ENCODE data around the gene OR14K1. TPM values are rescaled to one million over a fixed set of nuclear protein-coding genes. Genes with fewer than 3 reads are reported as not detected.
"Not testable (repeated sequence)": the region's sequence is repeated elsewhere in the genome, so short reads cannot be mapped to it uniquely, and the experiment has no call there.

OR14K1 gene
- polyA plus RNA-seq (2012; rRNA removed): not detected in 2 replicates
- not detected in 2 replicates for polyA plus RNA-seq (2012; cell fraction: cytosol; rRNA removed)
- not detected in 2 replicates for polyA plus RNA-seq (2012; cell fraction: nucleus; rRNA removed)

DNA sequence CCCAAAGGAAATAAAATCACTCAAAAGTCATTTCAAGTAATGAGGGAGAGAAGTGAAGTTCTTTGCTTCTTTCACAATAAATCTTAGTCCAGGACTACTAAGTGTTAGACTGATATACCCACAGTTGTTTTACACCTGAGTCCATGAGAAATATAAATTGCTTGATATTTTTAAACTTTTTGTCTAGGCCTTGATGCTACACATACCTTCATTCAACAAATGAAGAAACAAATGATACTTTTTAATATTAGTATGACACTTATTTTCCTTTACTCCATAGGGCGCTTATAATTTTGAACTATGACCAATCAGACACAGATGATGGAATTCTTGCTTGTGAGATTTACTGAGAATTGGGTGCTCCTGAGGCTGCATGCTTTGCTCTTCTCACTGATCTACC lies at the start of gene OR14K1:
OR14K1 (plus strand) TSS at position 301 of the 400 bp plus-strand sequence; CDS start at position 301, 0 bp downstream.
- no peak for DNase-seq
- Histone ChIP-seq H3K27me3 (ENCODE audit: insufficient read depth) (no peaks in the 10 kb centered on the region), H3F3A (replicated peaks; ENCODE audit: insufficient read depth) (peaks cover 9% of the 10 kb centered on the region), H3K4me3 (ENCODE audit: low read depth in 2 of 2, low read length in 1 of 2) (no peak within 1 kb of the TSS), H4K20me1 (ENCODE audit: insufficient read depth) (no peaks in the 10 kb centered on the region), H3K79me2 (ENCODE audit: insufficient read depth) (no peaks in the 10 kb centered on the region), H3K9me3 (no peaks in the 10 kb centered on the region), H3K36me3 (replicated peaks in 1 of 2; ENCODE audit: control insufficient read depth in 1 of 2, insufficient read depth in 2 of 2, low read length in 1 of 2) (no peaks in the 10 kb centered on the region), H2AFZ (ENCODE audit: low read depth) (no peak within 1 kb of the TSS), H3K9me2 (no peaks in the 10 kb centered on the region), H3K9ac (no peak within 1 kb of the TSS), H3K27ac (ENCODE audit: low read depth in 2 of 2, low read length in 1 of 2) (no peak within 1 kb of the TSS), H3K4me1 (ENCODE audit: control insufficient read depth in 1 of 2, insufficient read depth in 2 of 2, low read depth in 1 of 2, low read length in 1 of 2) (no peaks in the 10 kb centered on the region), H3K4me2 (no peak within 1 kb of the TSS)
- POLR2A ChIA-PET: no interaction called here
- CTCF ChIA-PET: no interaction called here
- 8% methylated on average over 1 of the region's 1 CpG for WGBS (ENCODE audit: low lambda C conversion rate)
- TF ChIP-seq IRF3 (IDR thresholded peaks at IDR 0.05; ENCODE audit: low read depth, low read length) (no peak), SIN3A (IDR thresholded peaks at IDR 0.05; ENCODE audit: borderline replicate concordance, low read depth, low read length) (no peak), FOXJ3 (CRISPR knock-in tag; IDR thresholded peaks at IDR 0.05) (no peak), FOSL2 (IDR thresholded peaks at IDR 0.05; ENCODE audit: borderline replicate concordance, low read depth) (no peak), YY1 (IDR thresholded peaks at IDR 0.05; ENCODE audit: low read depth) (no peak), FOXM1 (IDR thresholded peaks at IDR 0.05; ENCODE audit: low read depth) (no peak), RCOR1 (IDR thresholded peaks at IDR 0.05; ENCODE audit: low read length) (no peak)

- Histone ChIP-seq H3K4me3 (ENCODE audit: low read depth in 2 of 2, low read length in 1 of 2) (no peak overlapping the region), H3K9me2 (no peaks in the 10 kb centered on the region), H4K20me1 (ENCODE audit: insufficient read depth) (no peaks in the 10 kb centered on the region), H3K79me2 (ENCODE audit: insufficient read depth) (no peaks in the 10 kb centered on the region), H3K9ac (no peak overlapping the region), H3F3A (replicated peaks; ENCODE audit: insufficient read depth) (no peaks in the 10 kb centered on the region), H3K27ac (ENCODE audit: low read depth in 2 of 2, low read length in 1 of 2) (no peak overlapping the region), H3K27me3 (ENCODE audit: insufficient read depth) (no peaks in the 10 kb centered on the region), H2AFZ (ENCODE audit: low read depth) (no peak overlapping the region), H3K36me3 (replicated peaks in 1 of 2; ENCODE audit: control insufficient read depth in 1 of 2, insufficient read depth in 2 of 2, low read length in 1 of 2) (no peaks in the 10 kb centered on the region), H3K9me3 (no peaks in the 10 kb centered on the region), H3K4me2 (no peak overlapping the region), H3K4me1 (ENCODE audit: control insufficient read depth in 1 of 2, insufficient read depth in 2 of 2, low read depth in 1 of 2, low read length in 1 of 2) (no peaks in the 10 kb centered on the region)
- POLR2A ChIA-PET: no interaction called here
- TF ChIP-seq RCOR1 (IDR thresholded peaks at IDR 0.05; ENCODE audit: low read length) (no peak), RAD21 (IDR thresholded peaks at IDR 0.05; ENCODE audit: low read length) (no peak), FOXJ3 (CRISPR knock-in tag; IDR thresholded peaks at IDR 0.05) (no peak), FOSL2 (IDR thresholded peaks at IDR 0.05; ENCODE audit: borderline replicate concordance, low read depth) (no peak), NFIC (IDR thresholded peaks at IDR 0.05; ENCODE audit: borderline replicate concordance) (no peak), GABPA (IDR thresholded peaks at IDR 0.05; ENCODE audit: low read depth) (no peak), CHD2 (IDR thresholded peaks at IDR 0.05; ENCODE audit: low read length, partially characterized antibody) (no peak), MEF2A (IDR thresholded peaks at IDR 0.05; ENCODE audit: borderline replicate concordance, low read depth) (no peak), POLR2AphosphoS5 (IDR thresholded peaks at IDR 0.05; ENCODE audit: low read depth, low read length) (no peak), RXRA (IDR thresholded peaks at IDR 0.05; ENCODE audit: borderline replicate concordance, low read depth) (no peak)
- TF ChIP-seq, protein P1, sequence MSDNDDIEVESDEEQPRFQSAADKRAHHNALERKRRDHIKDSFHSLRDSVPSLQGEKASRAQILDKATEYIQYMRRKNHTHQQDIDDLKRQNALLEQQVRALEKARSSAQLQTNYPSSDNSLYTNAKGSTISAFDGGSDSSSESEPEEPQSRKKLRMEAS (IDR thresholded peaks at IDR 0.05; ENCODE audit: low read depth): no peak
- TF ChIP-seq, protein P2, sequence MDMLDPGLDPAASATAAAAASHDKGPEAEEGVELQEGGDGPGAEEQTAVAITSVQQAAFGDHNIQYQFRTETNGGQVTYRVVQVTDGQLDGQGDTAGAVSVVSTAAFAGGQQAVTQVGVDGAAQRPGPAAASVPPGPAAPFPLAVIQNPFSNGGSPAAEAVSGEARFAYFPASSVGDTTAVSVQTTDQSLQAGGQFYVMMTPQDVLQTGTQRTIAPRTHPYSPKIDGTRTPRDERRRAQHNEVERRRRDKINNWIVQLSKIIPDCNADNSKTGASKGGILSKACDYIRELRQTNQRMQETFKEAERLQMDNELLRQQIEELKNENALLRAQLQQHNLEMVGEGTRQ (IDR thresholded peaks at IDR 0.05; ENCODE audit: borderline replicate concordance, low read depth, low read length): no peak
- CTCF ChIA-PET: no interaction called here
- 41% methylated on average over 1 of the region's 1 CpG for WGBS (ENCODE audit: low lambda C conversion rate)
- no peak for DNase-seq
These were observed 37.1 kb upstream of the OR14K1 start for GRCh38 chr1:247701338-247701737.

GRCh38 chr1:247710681-247711080 lies 27.7 kb upstream of the OR14K1 start:
- H3K27me3 ChIP-seq (ENCODE audit: insufficient read depth); H3K79me2 ChIP-seq (ENCODE audit: insufficient read depth); H3F3A ChIP-seq (replicated peaks; ENCODE audit: insufficient read depth); POLR2A ChIA-PET; H3K9me3 ChIP-seq; H3K36me3 ChIP-seq (replicated peaks in 1 of 2; ENCODE audit: control insufficient read depth in 1 of 2, insufficient read depth in 2 of 2, low read length in 1 of 2); H3K9me2 ChIP-seq; H2AFZ ChIP-seq (ENCODE audit: low read depth); H3K4me1 ChIP-seq (ENCODE audit: control insufficient read depth in 1 of 2, insufficient read depth in 2 of 2, low read depth in 1 of 2, low read length in 1 of 2); H3K9ac ChIP-seq; DNase-seq; H3K4me2 ChIP-seq; H3K27ac ChIP-seq (ENCODE audit: low read depth in 2 of 2, low read length in 1 of 2); H4K20me1 ChIP-seq (ENCODE audit: insufficient read depth); CTCF ChIA-PET; H3K4me3 ChIP-seq (ENCODE audit: low read depth in 2 of 2, low read length in 1 of 2): not testable (repeated sequence)
- under 1% methylated on average over 8 of the region's 8 CpGs for WGBS (ENCODE audit: low lambda C conversion rate)
